AG09309 (cell line): ENCODE measurements around the gene TSPAN1.

Experiments
- DNase-seq: peaks from one replicate; pipeline ENCODE4 v3.0.0-alpha.2; 2010; ENCODE audit warnings: low read depth
- H3K4me3 ChIP-seq: 2 replicates; pipeline ENCODE4 v1.5.1; 2011; ENCODE audit warnings: mild to moderate bottlenecking, low read depth, low read length, moderate library complexity; ENCODE audit not compliant: control insufficient read depth
- CTCF ChIP-seq: IDR thresholded peaks from 2 replicates; pipeline ENCODE4 v1.5.1; 2011; ENCODE audit warnings: mild to moderate bottlenecking, low read depth, low read length, inconsistent platforms; ENCODE audit not compliant: insufficient read depth, control insufficient read depth; ENCODE audit errors: missing control alignments

TSPAN1 gene

GRCh38 chr1:46174448-46175231 is at the start of gene TSPAN1:
TSPAN1 (plus strand) TSS chr1:46175087; CDS start chr1:46181108, 6,021 bp downstream.
- H3K4me3 ChIP-seq = no peak within 1 kb of the TSS
- no peak for DNase-seq
- TF ChIP-seq CTCF = no peak

- TF ChIP-seq CTCF = no peak
- no peak for DNase-seq
- H3K4me3 ChIP-seq = no peak overlapping the region
Observed at GRCh38 chr1:46128344-46128743, 46.5 kb upstream of the TSPAN1 start.

- TF ChIP-seq CTCF = no peak
- no peak for DNase-seq
- no peak overlapping the region for H3K4me3 ChIP-seq
Observed at GRCh38 chr1:46130121-46130520, 44.8 kb upstream of the TSPAN1 start.

GRCh38 chr1:46130606-46131005 is 44.3 kb upstream of the TSPAN1 start:
- DNase-seq = no peak
- no peak for TF ChIP-seq CTCF
- peak overlapping the region; percentile 65 for H3K4me3 ChIP-seq

- peak overlapping the region; percentile 65 for H3K4me3 ChIP-seq
- no peak for TF ChIP-seq CTCF
- no peak for DNase-seq
Observed at GRCh38 chr1:46131093-46131492, 43.8 kb upstream of the TSPAN1 start.

- peak overlapping the region; percentile 65 for H3K4me3 ChIP-seq
- no peak for DNase-seq
- TF ChIP-seq CTCF = no peak
Observed at GRCh38 chr1:46131712-46132528, 43.0 kb upstream of the TSPAN1 start.
